Activated gamma-delta T cell treated with anti-CD3 and anti-CD28 coated beads, Interleukin-2, amount 50 U/mL, for 16 hours (primary cell): ENCODE measurements around the gene EDAR.

Experiments
- DNase-seq: peaks from one replicate; pipeline ENCODE4 v3.0.0-alpha.2; 2020; ENCODE audit warnings: low read depth

Gene EDAR

DNA sequence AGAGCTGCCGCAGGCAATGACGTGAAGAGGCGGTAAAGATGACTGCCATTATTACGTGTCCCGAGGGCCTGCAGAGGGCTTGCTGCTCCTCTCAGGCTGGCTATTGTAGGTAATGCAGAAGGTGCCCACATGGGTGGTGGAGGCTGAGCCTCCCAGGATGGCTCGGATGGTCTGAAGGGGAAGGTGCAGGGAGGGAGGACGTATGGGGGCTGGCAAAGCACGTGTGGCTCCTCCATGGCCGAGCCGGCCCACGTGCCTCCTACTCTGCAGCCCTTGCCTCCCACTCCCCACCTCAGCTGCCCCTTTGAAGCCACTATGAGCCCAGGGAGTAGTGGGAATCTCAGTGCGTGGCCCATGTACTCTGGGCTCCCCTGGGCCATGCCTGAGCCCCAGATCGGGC, 48.9 kb downstream of the EDAR start:
- DNase-seq, result no peak

DNA sequence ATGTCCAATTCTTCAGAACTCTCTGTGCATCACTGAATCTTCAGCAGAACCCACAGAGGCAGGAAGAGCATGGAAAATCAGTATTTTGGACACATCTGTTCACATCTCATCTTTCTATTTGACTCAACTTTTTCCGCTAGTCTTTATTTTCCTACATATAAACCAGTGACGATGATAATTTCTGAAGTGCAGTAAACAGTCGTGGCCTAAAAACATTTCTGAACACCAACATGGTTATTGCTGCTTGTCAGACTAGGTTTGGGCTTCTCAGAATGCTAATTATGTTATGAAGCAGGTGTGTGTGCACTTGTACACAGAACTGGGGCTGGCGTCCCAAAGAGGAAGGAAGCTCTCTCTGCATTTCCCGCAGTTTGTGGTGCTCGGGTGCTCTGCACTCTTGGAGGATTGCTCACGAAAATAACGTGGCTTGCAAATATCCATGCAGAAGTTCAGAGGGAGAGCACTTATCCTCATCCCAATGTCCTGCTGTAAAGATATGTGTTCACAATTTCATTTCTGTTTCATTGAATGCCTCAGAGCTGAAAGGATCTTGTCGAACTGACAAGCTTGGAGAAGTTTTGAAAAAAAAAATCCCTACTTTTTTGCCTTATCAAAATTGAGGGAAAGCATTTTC, 50.8 kb downstream of the EDAR start:
- no peak for DNase-seq

DNA sequence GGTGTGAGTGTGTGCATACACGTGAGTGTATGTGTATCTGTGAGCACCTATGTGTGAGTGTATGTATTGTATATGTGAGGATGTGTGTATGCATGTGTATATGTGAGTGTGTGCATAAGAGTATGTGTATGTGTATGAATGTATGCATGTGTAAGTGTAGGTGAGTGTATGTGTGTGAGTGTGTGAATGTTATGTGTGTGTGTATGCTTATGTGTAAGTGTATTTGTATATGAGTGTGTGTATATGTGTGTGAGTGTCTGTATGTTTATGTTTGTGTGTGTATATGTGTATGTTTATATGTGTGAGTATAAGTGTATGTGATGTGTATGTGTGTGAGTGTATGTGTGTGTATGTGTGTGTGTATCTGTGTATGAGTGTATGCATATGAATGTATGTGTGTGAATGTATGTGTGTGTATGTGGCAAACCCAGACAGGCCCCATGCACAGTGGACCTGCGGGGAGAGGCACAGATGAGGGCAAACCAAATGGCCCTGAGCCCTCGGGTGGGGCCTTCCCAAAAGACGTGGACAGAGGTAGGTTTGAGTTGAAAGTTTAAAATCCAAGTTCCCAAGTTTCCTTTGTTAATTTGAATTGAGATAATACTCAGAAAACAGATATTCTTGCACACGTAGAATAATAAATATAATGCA, 51.5 kb downstream of the EDAR start:
- no peak for DNase-seq

DNA sequence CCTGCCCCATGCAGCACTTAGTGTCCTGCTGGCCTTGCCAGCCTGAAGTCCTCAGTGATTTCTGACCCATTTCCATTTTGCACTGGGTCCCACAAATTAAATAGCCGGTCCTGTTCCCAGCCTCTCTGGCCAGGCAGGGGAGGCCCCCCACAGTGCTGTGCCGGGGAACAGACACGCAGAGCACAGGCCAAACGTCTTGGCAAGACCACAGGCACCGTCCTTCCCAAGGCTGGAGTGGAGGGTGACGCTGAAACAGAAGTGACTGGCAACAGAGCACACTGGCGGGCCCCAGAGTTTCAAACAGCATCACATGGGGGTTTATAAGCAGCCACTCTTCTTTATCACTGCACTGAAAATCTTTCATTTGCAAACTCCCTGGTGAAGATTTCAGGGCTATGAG, 52.2 kb downstream of the EDAR start:
- no peak for DNase-seq

DNA sequence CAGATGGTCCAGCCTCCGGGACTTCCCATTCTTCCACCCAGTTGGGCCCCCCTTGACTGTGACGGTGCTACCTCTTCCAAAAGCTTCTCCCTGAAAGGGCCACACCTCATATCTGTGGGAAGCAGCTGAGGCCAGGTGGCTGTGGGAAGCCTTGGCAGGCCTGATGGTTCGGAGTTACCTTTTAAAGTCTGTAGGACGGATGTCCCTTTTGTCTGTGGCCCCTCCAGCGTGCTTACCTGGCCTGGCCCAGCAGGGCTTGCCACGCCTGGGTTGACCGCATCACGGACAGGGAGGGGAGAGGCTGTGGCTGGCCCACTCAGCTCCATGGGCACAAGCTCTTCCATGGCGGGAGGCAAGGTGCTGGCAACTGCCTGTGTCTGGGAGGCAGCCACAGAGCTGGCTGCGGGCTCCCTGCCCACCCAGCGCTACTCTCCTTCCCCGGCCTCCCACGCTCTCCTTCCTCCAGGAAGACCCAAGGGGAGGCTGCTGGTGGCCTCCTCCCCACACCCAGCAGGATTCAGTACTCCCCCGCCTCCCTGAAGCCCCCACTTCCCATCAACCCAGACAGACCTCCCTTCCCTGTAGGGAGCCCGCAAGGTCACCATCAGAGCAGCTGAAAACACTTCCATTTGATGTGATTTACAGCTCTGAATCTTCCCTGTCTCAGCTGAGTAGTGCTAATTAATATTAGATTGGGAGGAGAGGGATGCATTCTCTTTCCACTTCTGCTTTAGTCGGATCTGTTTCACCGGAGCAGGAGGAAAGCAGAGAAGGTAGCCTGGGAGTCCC, 52.8 kb downstream of the EDAR start:
- DNase-seq, result no peak

DNA sequence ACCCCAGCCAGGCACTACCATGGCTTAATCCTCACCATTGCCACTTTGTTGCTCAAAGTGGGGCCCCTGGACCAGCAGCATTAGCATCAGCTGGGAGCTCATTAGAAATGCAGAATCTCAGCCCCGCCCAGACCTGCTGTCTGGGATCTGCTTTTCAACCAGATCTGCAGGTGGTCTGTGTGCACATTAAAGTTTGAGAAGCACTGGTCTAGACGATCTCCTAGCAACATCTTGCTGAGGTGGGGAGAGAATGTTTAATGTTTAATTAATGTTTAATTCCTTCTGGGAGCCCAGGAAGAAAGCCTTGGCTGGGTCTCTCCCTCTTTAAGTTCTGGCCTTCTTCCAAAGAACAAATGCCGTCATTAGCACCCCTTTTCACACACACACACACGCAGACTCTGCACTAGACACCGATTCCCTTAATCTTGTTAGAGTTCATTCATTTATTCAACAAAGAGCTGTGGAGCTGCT, 53.7 kb downstream of the EDAR start:
- no peak for DNase-seq

DNA sequence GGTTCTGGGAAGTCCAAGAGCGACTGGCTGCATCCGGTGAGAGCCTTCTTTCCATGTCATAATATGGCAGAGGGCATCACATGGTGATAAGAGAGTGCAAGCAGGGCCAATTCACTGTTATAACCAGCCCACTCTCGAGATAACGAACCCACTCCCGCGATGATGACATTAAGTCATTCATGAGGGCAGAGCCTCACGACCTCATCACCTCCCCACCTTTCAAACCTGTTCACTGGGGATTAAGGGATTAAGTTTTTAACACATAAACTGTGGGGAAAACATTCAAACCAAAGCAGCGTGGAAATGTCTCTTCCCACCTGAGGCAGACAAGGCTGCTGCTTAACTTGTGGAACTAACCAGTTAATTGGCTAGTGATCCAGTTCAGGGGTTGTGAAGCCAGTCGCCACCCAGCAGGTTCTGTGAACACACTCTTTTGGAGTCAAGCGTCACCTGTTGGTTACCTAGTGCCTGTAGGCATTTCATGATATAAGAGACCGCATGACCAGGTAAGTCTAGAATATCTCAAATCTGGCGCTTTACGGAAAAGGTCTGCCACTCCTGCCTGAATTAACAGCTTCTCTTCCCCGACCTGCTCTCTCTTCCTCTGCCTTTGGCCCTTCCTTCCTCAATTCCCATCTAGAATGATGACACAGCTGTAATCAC, 54.3 kb downstream of the EDAR start:
- DNase-seq, result no peak

DNA sequence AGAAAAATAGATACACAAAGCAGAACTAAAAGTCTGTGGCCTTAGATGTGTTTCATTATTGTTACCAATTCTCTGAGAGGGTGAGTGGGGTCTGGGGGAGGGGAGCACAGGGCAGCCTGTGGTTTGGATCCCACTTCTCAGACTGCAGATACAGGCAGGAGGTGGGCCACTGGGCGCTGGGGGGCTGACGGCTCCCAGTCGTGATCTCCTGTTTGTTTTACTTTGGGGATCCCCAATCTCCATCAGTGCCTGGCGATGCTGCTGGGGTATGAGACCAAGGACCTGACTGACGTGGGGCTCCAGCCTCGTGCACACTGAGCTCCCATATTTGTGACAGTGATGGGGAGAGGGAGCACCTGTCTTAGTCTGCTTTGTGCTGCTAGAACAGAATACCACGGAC, 54.9 kb downstream of the EDAR start:
- DNase-seq, result no peak

DNA sequence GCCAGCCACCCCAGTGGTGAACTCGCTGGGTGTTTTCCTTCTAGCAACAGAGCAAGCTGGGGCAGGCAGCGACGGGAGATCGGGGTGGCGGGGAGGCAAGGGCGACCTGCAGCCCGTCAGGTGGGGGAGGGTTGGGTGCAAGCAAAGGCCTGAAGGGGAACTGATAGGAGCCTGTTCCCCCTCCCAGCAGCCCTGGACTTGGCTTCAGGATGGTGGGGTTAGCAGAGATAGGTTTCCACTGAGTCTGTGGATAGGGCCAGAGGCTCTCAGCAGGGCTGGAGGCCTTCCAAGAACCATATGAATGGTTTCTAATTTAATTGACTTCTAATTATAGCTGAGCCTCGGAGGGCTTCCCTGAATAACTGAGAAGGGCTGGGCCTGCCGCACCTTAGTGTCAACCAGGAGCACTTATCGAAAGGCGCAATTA, 55.3 kb downstream of the EDAR start:
- no peak for DNase-seq

DNA sequence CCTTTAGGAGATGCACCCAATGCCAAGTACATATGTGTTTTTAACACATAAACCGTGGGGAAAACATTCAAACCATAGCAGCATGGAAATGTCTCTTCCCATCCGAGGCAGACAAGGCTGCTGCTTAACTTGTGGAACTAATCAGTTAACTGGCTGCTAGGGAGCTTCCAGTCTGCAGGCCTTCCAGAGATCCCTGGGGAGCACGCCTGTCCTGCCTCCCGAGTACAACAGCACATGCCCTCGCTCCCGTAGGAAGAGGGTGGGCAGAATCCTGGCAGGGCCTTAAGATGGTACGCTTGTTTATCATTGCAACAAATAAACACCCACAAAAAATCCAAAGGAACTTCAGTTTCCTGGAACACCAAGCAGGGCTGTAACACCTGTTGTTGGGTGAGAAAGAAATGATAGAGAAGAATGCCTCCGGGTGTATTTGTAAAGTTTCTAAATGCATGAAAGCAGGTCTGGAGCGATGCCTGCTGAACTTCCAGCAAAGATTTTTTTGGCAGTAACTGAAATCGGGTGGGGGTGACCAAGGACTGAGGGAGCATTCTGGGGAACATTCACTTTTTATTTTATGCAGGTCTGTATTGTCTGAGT, 56.2 kb downstream of the EDAR start:
- DNase-seq, result no peak

DNA sequence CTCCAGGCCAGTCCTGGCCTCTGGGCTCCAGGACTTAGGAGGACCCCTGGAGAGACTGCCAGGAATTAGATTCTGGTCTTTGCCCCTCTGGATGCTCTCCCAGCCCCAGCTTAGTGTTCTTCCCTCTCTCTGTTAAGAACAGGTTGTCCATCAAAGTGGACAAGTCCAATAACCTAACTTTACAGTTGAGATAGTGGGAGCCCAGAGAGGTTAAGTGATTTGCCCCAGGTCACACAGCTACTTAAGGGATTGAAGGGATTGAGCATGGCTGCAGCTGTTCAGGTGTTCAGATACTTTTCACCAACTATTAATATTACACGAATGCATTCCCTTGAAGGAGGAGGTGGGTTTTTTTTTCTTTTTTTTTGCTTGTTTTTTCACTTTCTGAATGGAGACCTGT, 57.6 kb downstream of the EDAR start:
- no peak for DNase-seq

DNA sequence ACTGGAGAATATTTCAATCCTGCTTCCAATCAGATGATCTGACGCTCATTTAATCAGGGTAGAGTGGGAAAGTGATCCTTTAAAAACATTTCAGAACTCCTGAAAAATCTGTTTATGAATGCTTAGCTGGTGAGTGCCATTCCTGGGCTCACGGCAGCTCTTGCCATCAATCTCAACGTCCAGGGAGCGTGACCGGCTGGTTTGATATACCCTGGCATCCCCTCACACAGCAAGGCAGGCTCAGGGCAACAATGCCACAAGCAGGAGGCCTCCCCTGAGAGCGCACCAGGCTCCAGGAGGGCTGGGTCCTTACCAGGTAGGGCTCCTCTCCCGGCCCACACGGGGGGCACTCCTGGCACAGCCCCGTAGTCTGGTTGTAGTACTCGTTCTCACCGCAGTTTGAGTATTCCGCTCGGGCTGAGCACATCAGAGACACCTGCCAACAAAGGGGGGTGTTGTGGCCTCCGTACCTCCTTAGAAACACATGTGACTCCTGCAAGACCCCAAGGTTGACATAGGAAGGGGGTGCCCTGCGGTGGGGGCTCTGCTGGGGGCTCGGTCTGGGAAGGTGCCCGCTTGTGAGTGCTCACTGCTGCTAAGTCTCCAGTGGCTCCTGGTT, 59.1 kb downstream of the EDAR start:
- no peak for DNase-seq

DNA sequence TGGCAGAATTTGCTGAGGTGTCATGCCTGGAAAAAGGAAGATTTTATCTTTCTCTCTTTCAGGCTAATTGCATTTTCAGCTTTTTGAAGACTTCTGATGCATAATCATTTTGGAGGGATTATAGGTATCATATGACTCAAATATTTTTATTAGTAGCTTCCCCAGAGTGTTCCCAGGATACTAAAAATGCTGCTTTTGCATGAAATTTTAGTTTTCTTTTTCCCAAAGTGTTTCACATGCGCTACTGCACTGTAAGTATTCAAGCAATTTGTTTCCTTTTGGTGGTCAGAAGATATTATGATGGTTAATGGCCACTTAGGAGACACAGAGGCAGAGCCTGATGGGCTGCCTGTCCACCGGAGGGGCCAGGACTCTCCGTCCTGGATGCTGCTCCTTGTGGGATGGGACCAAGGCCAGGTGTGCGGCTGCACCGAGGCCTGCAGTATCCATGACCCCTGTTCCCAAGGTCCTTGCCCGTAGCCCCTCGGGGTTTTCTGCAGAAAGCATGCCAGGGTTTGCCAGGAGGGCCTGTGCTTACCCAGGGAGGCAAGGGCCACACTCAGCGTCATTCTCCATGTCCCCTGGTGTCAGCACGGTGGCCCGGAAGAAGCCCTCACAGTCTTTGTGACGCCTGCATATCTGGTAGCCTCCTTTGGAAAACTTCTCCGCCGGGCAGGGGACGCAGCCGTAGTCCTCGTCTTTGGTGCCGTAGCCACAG, 60.2 kb downstream of the EDAR start:
- no peak for DNase-seq

DNA sequence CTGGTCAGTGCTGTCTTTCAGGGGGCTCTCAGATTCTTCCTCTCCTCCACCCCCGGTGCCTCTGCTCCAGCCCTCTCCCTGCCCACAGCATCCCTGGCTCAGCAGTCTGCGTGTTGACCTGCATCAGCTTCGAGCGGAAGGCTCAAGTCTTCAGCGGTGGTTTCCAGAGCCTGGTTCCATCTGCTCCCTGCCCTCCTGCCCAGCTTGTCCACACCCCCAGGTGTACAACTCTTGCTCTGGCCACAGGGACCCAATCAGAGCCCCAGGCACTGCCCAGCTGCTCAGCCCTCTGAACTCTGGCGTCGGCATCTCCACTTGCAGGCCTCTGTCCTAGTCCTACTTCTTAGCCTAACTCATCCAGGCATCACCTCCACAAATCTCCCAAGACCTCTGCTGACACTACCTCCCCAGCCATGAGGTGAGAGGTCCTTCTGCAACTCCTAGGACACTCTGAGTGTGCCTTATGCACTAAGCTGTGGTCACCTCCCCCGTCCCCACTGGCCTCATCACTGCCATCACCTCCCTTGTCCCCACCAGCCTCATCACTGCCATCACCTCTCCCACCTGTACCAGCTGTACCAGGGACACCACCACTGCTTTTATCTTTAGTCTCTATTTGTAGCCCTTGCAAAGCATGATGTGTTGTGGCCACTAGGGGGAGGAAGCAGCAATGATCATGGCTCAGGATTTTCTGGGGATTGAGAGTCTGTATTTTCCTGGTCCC, 60.9 kb downstream of the EDAR start:
- no peak for DNase-seq

DNA sequence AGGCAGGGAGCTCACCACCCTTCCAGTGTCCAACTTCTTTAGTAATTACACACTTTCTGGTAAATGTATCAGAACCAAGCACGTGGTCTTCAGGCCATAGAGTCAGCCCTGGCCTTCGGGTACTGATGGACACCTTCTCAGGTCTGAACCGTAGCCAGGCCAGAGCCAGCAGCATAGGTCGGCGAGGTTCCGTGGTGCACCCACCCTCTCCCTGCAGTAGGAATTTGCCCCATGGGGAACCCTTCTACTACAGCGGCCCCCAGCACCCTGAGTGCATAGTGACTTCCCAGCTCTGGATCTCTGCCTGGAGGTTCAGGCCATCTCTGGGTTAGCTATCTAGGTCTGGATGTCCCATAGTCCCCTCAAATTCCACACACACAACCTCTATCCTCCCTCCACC, 61.6 kb downstream of the EDAR start:
- DNase-seq, result no peak

DNA sequence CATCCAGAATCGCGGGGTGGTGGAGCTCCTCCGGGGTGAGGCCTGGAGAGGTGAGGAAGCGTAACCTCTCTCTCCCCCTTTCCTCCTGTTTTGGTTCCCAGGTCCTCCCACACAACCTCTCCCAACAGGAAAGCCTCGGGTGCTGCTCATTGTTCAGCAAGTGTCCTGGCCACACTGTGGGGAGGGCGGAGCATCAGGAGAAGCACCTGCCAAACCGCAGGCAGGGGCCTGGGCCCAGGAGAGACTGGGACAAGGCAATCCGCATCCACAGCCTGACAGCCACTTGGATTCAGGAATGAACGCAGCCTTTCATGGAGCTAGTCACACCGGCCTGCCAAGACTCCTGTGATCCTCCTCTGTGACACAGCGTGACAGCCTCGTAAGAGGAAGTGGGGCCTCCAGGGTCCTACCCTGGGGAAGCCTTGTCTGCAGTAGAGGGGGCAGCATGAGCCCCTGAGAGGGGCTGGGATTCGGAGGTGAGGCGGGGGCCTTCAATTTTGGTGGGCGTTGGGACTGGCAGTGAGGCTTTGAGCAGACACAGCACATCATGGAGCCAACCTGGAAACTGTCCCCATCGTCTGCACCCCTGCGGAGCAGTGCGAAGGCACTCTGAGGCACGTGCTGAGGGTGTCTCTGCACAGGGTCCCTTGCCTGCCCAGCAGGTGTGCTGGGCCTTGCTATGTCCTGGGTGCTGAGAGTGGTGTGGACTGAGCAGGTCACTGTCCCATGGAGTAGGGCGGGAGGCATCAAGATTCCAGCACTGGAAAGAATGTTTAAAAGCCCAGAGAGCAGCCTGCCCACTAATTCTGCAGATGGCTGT, 62.2 kb downstream of the EDAR start:
- no peak for DNase-seq

DNA sequence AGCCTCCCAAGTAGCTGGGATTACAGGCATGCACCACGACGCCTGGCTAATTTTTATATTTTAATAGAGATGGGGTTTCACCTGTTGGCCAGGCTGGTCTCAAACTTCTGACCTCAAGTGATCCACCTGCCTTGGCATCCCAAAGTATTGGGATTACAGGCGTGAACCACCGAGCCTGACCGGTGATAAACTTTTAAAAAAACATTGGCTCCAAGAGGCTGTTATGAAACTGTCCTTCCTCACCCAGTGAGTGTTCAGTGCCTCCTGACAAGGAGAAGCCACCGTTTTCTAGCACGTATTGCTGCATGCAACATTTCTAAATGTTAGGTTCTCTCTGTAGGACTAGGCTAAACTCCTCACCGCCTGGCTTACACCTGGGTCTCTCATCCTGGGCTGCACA, 63.3 kb downstream of the EDAR start:
- DNase-seq, result no peak

DNA sequence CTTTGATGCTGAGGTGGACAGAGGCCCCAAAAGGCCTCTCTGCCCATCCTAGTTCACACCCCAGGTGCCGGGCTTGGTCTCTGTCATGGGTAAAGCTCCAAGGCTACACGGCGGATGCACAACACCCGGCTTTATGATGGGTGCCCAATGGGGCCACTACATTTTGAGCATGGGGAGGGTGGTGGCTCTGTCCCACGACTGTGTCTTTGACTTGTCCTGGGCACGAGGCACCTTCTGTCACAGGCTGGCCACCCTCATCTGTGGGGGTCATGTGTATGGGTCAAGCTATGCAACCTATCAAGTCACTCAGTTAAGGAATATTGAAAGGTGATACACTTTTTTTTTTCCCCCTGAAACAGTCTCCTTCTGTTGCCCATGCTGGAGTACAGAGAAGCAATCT, 63.7 kb downstream of the EDAR start:
- no peak for DNase-seq

DNA sequence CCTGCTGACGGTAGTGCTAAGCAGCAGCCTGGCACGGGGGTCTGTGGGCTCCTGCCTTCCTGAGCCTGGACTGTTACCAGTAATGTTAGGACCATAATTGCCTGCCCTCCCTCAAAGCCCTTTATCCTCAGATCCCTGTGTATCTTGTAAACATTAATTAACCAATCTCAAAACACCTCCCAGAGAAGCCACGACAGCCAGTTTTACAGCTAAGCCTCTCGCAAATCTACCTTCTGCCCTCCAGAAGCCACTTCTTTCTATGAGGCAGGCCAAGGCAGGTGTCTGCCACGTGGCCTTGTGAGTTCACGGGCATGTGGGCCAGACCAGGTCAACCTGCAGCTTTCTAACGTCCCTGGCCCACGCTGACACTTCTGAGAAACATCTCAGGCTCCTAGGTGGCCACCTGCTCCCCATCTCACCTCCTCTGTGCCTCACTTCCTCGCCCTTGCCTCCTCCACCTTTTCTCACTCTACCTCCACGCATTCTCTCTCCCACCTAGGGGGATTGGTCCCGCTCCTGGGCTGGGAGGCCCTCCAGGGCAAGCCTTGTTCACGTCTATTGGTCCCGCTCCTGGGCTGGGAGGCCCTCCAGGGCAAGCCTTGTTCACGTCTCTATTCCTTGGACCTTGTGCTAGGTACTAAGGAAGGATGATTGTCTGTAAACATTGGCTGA, 64.3 kb downstream of the EDAR start:
- no peak for DNase-seq
